GM12878 (cell line): ENCODE measurements around the gene SLC2A9. TPM values are rescaled to one million over a fixed set of nuclear protein-coding genes. Genes with fewer than 3 reads are reported as not detected.

ENCODE experiments used
- ATAC-seq: fragments of 200-7000 bp; cut with Tn5 transposase; 3 replicates; pipeline ENCODE4 v1.9.1; 2020; ENCODE audit warnings: mild to moderate bottlenecking, moderate library complexity
- BruUV-seq: library from RNA; stranded (reverse); fragments of 400-500 nt; replicated peaks from 2 replicates; lab custom pipeline; 2021; lab: Mats Ljungman, UMichigan
- CTCF ChIA-PET: fragments of 300-600 bp; sonication (Branson Sonifier 250); formaldehyde crosslinking; extraction: SDS; loops from one replicate; lab custom pipeline; 2021; ENCODE audit warnings: inconsistent platforms; lab: Yijun Ruan, JAX
- POLR2A ChIA-PET: fragments of 350-600 bp; formaldehyde crosslinking; extraction: SDS; loops from one replicate; lab custom pipeline; 2021; ENCODE audit warnings: inconsistent platforms; lab: Charles Lee
- RAD21 ChIA-PET: fragments of 300-600 bp; sonication (Branson Sonifier 250); formaldehyde crosslinking; loops from one replicate; lab custom pipeline; 2023; ENCODE audit warnings: antibody characterized with exemption; ENCODE audit not compliant: unreplicated experiment; lab: Charles Lee
- SMC1A ChIA-PET: fragments of 300-600 bp; sonication (Branson Sonifier 250); formaldehyde crosslinking; loops from one replicate; lab custom pipeline; 2023; ENCODE audit not compliant: unreplicated experiment, uncharacterized antibody; lab: Charles Lee
- DNase-seq: peaks from one replicate; pipeline ENCODE4 v3.0.0-alpha.2; 2011; ENCODE audit warnings: low read depth, low spot score
- FAIRE-seq: peaks from 3 replicates; lab custom pipeline; 2011; peaks lifted over from hg19 to GRCh38; lab: Jason Lieb, UNC
- H2AFZ ChIP-seq: 2 replicates; pipeline ENCODE4 v1.6.0; 2011; ENCODE audit warnings: low read depth, low read length, control low read depth; ENCODE audit not compliant: control insufficient read depth
- H3K27ac ChIP-seq: 2 replicates; pipeline ENCODE4 v1.5.1; 2011; ENCODE audit warnings: control low read depth; ENCODE audit not compliant: control insufficient read depth, insufficient read depth
- H3K27me3 ChIP-seq, 2 experiments: replicated peaks in 1 of 2; 2 replicates each; pipeline versions ENCODE4 v1.6.0 to v1.6.1; 2011; ENCODE audit warnings: low read length in 1 of 2; ENCODE audit not compliant: control insufficient read depth in 2 of 2, insufficient read depth in 2 of 2
- H3K36me3 ChIP-seq, 2 experiments: 2 replicates each; pipeline ENCODE4 v1.5.1; 2011; ENCODE audit warnings: low read length in 1 of 2; ENCODE audit not compliant: control insufficient read depth in 2 of 2, insufficient read depth in 2 of 2
- H3K4me1 ChIP-seq: 2 replicates; pipeline ENCODE4 v1.6.1; 2011; ENCODE audit warnings: mild to moderate bottlenecking, low read length, moderate library complexity, mixed read lengths; ENCODE audit not compliant: control insufficient read depth, insufficient read depth
- H3K4me2 ChIP-seq: 2 replicates; pipeline ENCODE4 v1.6.0; 2011; ENCODE audit warnings: control low read depth; ENCODE audit not compliant: control insufficient read depth, insufficient read depth
- H3K4me3 ChIP-seq: fragments of 200-600 bp; sonication (generic); 2 replicates; pipeline ENCODE4 v1.5.1; 2016
- H3K79me2 ChIP-seq: 2 replicates; pipeline ENCODE4 v1.6.0; 2011; ENCODE audit warnings: low read length; ENCODE audit not compliant: control insufficient read depth, insufficient read depth
- H3K9ac ChIP-seq: 2 replicates; pipeline ENCODE4 v1.8.0; 2011; ENCODE audit warnings: low read length, control low read depth, mixed read lengths; ENCODE audit not compliant: control insufficient read depth, insufficient read depth
- H3K9me3 ChIP-seq: replicated peaks from 3 replicates; pipeline ENCODE4 v1.5.1; 2011; ENCODE audit warnings: mild to moderate bottlenecking, low read length; ENCODE audit not compliant: control insufficient read depth, insufficient read depth
- H4K20me1 ChIP-seq: 2 replicates; pipeline ENCODE4 v1.6.0; 2011; ENCODE audit not compliant: control insufficient read depth, insufficient read depth
- ASH2L ChIP-seq: fragments of 300-600, 200-600 bp; sonication (generic); IDR thresholded peaks from 2 replicates; pipeline ENCODE4 v1.6.1; 2017; ENCODE audit warnings: low read depth, mild to moderate bottlenecking, borderline replicate concordance
- BCL11A ChIP-seq: IDR thresholded peaks from 2 replicates; pipeline ENCODE4 v1.6.1; 2011; ENCODE audit warnings: low read depth, low read length
- CHD4 ChIP-seq: fragments of 200-600 bp; sonication (generic); IDR thresholded peaks from 2 replicates; pipeline ENCODE4 v1.6.1; 2016; ENCODE audit warnings: mild to moderate bottlenecking
- CREM ChIP-seq: IDR thresholded peaks from 2 replicates; pipeline ENCODE4 v1.6.1; 2014; ENCODE audit warnings: antibody characterized with exemption, low read depth
- ETV6 ChIP-seq, 2 experiments: fragments of 450-650 bp in 1 of 2; IDR thresholded peaks in 1 of 2; conservative IDR thresholded peaks in 1 of 2; 2 replicates each; pipeline ENCODE4 v1.6.1; 2014; ENCODE audit warnings: antibody characterized with exemption in 1 of 2, borderline replicate concordance in 1 of 2, low read depth in 1 of 2, mild to moderate bottlenecking in 1 of 2, moderate library complexity in 1 of 2
- GABPA ChIP-seq: IDR thresholded peaks from 2 replicates; pipeline ENCODE4 v1.6.1; 2014; ENCODE audit warnings: antibody characterized with exemption, low read depth, mild to moderate bottlenecking, inconsistent platforms
- MTA3 ChIP-seq: IDR thresholded peaks from 2 replicates; pipeline ENCODE4 v1.6.1; 2012; ENCODE audit warnings: low read length, inconsistent platforms, borderline replicate concordance
- NKRF ChIP-seq: fragments of 450-650 bp; conservative IDR thresholded peaks from 2 replicates; pipeline ENCODE4 v1.6.1; 2017; ENCODE audit warnings: mild to moderate bottlenecking, moderate library complexity
- SIX5 ChIP-seq: IDR thresholded peaks from 2 replicates; pipeline ENCODE4 v1.6.1; 2011; ENCODE audit warnings: mild to moderate bottlenecking, low read depth, low read length, moderate library complexity; ENCODE audit not compliant: severe bottlenecking
- SKIL ChIP-seq: fragments of 450-650 bp; IDR thresholded peaks from 2 replicates; pipeline ENCODE4 v1.6.1; 2017; ENCODE audit warnings: mild to moderate bottlenecking, low read depth, inconsistent platforms; ENCODE audit not compliant: poor library complexity, severe bottlenecking
- SMAD5 ChIP-seq: IDR thresholded peaks from 2 replicates; pipeline ENCODE4 v1.6.1; 2016; ENCODE audit warnings: antibody characterized with exemption, low read depth
- SUPT20H ChIP-seq: IDR thresholded peaks from 2 replicates; pipeline ENCODE4 v1.6.1; 2011; ENCODE audit warnings: low read depth, mild to moderate bottlenecking, low read length, moderate library complexity, borderline replicate concordance; ENCODE audit not compliant: control insufficient read depth
- TARDBP ChIP-seq: IDR thresholded peaks from 2 replicates; pipeline ENCODE4 v1.6.1; 2016; ENCODE audit warnings: borderline replicate concordance
- USF1 ChIP-seq: IDR thresholded peaks from 2 replicates; pipeline ENCODE4 v1.6.1; 2011; ENCODE audit warnings: borderline replicate concordance, low read depth, mild to moderate bottlenecking, moderate library complexity, mixed read lengths, low read length; ENCODE audit not compliant: insufficient read depth; ENCODE audit errors: extremely low read length
- ZNF274 ChIP-seq: IDR thresholded peaks from one replicate; pipeline ENCODE4 v1.8.0; 2011; ENCODE audit not compliant: insufficient read length, insufficient read depth
- ZNF384 ChIP-seq: IDR thresholded peaks from 2 replicates; pipeline ENCODE4 v1.6.1; 2012; ENCODE audit warnings: low read depth, mild to moderate bottlenecking, low read length, improper control_type of control experiment, borderline replicate concordance
- WGBS: methylation state at CpG from one replicate; pipeline ENCODE4 v1.1.6; 2016; ENCODE audit warnings: low lambda C conversion rate; ENCODE audit not compliant: insufficient replicate concordance, insufficient coverage; ENCODE audit errors: missing lambda C conversion rate; 5-methylcytosine and 5-hydroxymethylcytosine counted together
- in situ Hi-C: fragments of 300-500 bp; cut with MboI; formaldehyde crosslinking; loops from 9 replicates; pipeline ENCODE4 v1.14.3; 2018; ENCODE audit warnings: mixed read lengths
- intact Hi-C: fragments of 100-400 bp; cut with micrococcal nuclease; formaldehyde crosslinking; loops from one replicate; pipeline ENCODE4 v1.14.2; 2022; ENCODE audit not compliant: unreplicated experiment
- polyA plus RNA-seq, 11 experiments: library from polyadenylated mRNA; depleted of rRNA in 4 of 11; unstranded in 6 of 11; stranded (reverse) in 5 of 11; fragments of >200 nt; fragmentation: Nextera tagmentation in 4 of 11; fragmentation: Illumina TruSeq in 1 of 11; extraction: Ambion mirVana in 4 of 11; extraction: Trizol in 1 of 11; gene quantifications; 1 replicate in 1 of 11; 2 replicates in 10 of 11; pipeline versions ENCODE4 v1.2.1 to v1.2.3, GENCODE V29; 2011 to 2016; ENCODE audit warnings: inconsistent platforms in 2 of 11, missing spikeins in 2 of 11, low read depth in 1 of 11
- total RNA-seq, 4 experiments: library from RNA; depleted of rRNA in 3 of 4; stranded (reverse); fragments of >200 nt in 3 of 4; fragmentation: Illumina TruSeq in 1 of 4; extraction: Trizol in 1 of 4; gene quantifications; 2 replicates each; pipeline versions ENCODE4 v1.2.1 to v1.2.3, GENCODE V29; 2013 to 2021
- TF ChIP-seq, protein P1 (sequence below): IDR thresholded peaks from 2 replicates; pipeline ENCODE4 v1.6.1; 2011; ENCODE audit warnings: low read depth, low read length, improper control_type of control experiment, borderline replicate concordance

Gene SLC2A9
- total and polyA plus RNA-seq, 10 of the 15 experiments (the other 5 are each of a cell fraction or from before 2014, with no cell fraction given), result 0.28 to 2.8 (median 1.2) TPM

GRCh38 chr4:9921326-9921725 is 100.0 kb downstream of the SLC2A9 start (continued):
- no peak for TF ChIP-seq NKRF

- ATAC-seq (no peak), DNase-seq (no peak), FAIRE-seq (no peak)
- H4K20me1 ChIP-seq, result no peaks in the 10 kb centered on the region
- no peaks in the 10 kb centered on the region for H3K4me1 ChIP-seq
- no peak overlapping the region for H3K9ac ChIP-seq
- H3K4me2 ChIP-seq, result no peak overlapping the region
- H3K4me3 ChIP-seq, result no peak overlapping the region
- in situ Hi-C loops, result no loop called here
- no peak overlapping the region for H3K27ac ChIP-seq
- ChIA-PET SMC1A (interaction anchor here (2.6 kb wide), 1 partner anchor 94 kb away, joined by 18 read pairs; no protein-coding TSS in a partner anchor), CTCF (interaction anchor here (1.9 to 5.1 kb wide), 2 partner anchors 95 to 155 kb away, joined by 9 to 29 read pairs; no protein-coding TSS in a partner anchor), RAD21 (interaction anchor here (2.8 kb wide), 1 partner anchor 95 kb away, joined by 22 read pairs; no protein-coding TSS in a partner anchor), POLR2A (no interaction called here)
- 36% methylated on average over 2 of the region's 2 CpGs for WGBS
- intact Hi-C loops, result no loop called here
- H3K36me3 ChIP-seq, result no peaks in the 10 kb centered on the region
- no peak overlapping the region for H2AFZ ChIP-seq
- BruUV-seq, result no TSS peak
- no peaks in the 10 kb centered on the region for H3K27me3 ChIP-seq
- no peaks in the 10 kb centered on the region for H3K79me2 ChIP-seq
- H3K9me3 ChIP-seq, result no peaks in the 10 kb centered on the region
- TF ChIP-seq SUPT20H, result no peak
- no peak for TF ChIP-seq SIX5
- TF ChIP-seq, protein P1, sequence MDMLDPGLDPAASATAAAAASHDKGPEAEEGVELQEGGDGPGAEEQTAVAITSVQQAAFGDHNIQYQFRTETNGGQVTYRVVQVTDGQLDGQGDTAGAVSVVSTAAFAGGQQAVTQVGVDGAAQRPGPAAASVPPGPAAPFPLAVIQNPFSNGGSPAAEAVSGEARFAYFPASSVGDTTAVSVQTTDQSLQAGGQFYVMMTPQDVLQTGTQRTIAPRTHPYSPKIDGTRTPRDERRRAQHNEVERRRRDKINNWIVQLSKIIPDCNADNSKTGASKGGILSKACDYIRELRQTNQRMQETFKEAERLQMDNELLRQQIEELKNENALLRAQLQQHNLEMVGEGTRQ, result no peak
- TF ChIP-seq GABPA, result no peak
- TF ChIP-seq ZNF274, result no peak
- no peak for TF ChIP-seq ASH2L
- no peak for TF ChIP-seq TARDBP
- no peak for TF ChIP-seq CREM
- TF ChIP-seq CHD4, result no peak
- TF ChIP-seq SKIL, result no peak
- no peak for TF ChIP-seq ZNF384
- no peak for TF ChIP-seq MTA3
- no peak for TF ChIP-seq SMAD5
- no peak for TF ChIP-seq USF1
- no peak for TF ChIP-seq ETV6 (conservative IDR thresholded peaks at IDR 0.05 in 1 of 2, IDR thresholded peaks at IDR 0.05 in 1 of 2; ENCODE audit: borderline replicate concordance in 1 of 2, low read depth in 1 of 2)
- TF ChIP-seq BCL11A, result no peak
Measured at GRCh38 chr4:9920029-9920428, 101.3 kb downstream of the SLC2A9 start.
